Measurements from ENCODE around the gene PLCH1.

- TF ChIP-seq SP1 (IDR thresholded peaks at IDR 0.05) (no peak), SUZ12 (IDR thresholded peaks at IDR 0.05) (no peak)
Measured at GRCh38 chr3:155753038-155753639, 8.3 kb upstream of the PLCH1 start.
